ENCODE data around the gene LRFN2. TPM values are rescaled to one million over a fixed set of nuclear protein-coding genes. Genes with fewer than 3 reads are reported as not detected.

The LRFN2 gene
- total RNA-seq, 1 experiment from 2014 or later = 26.6 TPM

- CTCF ChIA-PET = no interaction called here
- intact Hi-C loops (cut with micrococcal nuclease; ENCODE audit: unreplicated experiment) = no loop called here
- no peak for DNase-seq (ENCODE audit: low spot score)
- no TSS peak for BruUV-seq (replicated peaks)
- Histone ChIP-seq H3K27me3 (replicated peaks; ENCODE audit: insufficient read depth, low read depth, low read length, poor library complexity) (no peaks in the 10 kb centered on the region), H3K36me3 (ENCODE audit: insufficient read depth, low read length, poor library complexity, severe bottlenecking) (peaks cover 8% of the 10 kb centered on the region), H3K4me3 (ENCODE audit: low read depth, low read length, poor library complexity, severe bottlenecking) (no peak overlapping the region), H3K9me3 (ENCODE audit: low read depth, low read length, poor library complexity, severe bottlenecking) (no peaks in the 10 kb centered on the region), H3K4me1 (ENCODE audit: insufficient read depth, low read length, poor library complexity, severe bottlenecking) (peaks cover 23% of the 10 kb centered on the region), H3K27ac (ENCODE audit: low read depth, low read length, poor library complexity, severe bottlenecking) (no peak overlapping the region)
- TF ChIP-seq CTCF (conservative IDR thresholded peaks at IDR 0.05; ENCODE audit: low read depth, low read length) = no peak
- no peak for TF ChIP-seq EZH2 (IDR thresholded peaks at IDR 0.05; ENCODE audit: borderline replicate concordance, low read depth, low read length, poor library complexity, severe bottlenecking)
- POLR2A ChIA-PET (ENCODE audit: low non-redundant PET) = no interaction called here
These were observed 154.2 kb downstream of the LRFN2 start for GRCh38 chr6:40432982-40433381.

GRCh38 chr6:40431706-40432105 lies 155.5 kb downstream of the LRFN2 start:
- intact Hi-C loops (cut with micrococcal nuclease; ENCODE audit: unreplicated experiment) = no loop called here
- H3K9me3 ChIP-seq (ENCODE audit: low read depth, low read length, poor library complexity, severe bottlenecking) = no peaks in the 10 kb centered on the region
- H3K27me3 ChIP-seq (replicated peaks; ENCODE audit: insufficient read depth, low read depth, low read length, poor library complexity) = no peaks in the 10 kb centered on the region
- H3K36me3 ChIP-seq (ENCODE audit: insufficient read depth, low read length, poor library complexity, severe bottlenecking) = peaks cover 8% of the 10 kb centered on the region
- no TSS peak for BruUV-seq (replicated peaks)
- no peak overlapping the region for H3K4me3 ChIP-seq (ENCODE audit: low read depth, low read length, poor library complexity, severe bottlenecking)
- TF ChIP-seq CTCF (conservative IDR thresholded peaks at IDR 0.05; ENCODE audit: low read depth, low read length) (no peak), EZH2 (IDR thresholded peaks at IDR 0.05; ENCODE audit: borderline replicate concordance, low read depth, low read length, poor library complexity, severe bottlenecking) (no peak)
- H3K27ac ChIP-seq (ENCODE audit: low read depth, low read length, poor library complexity, severe bottlenecking) = no peak overlapping the region
- CTCF ChIA-PET = no interaction called here
- DNase-seq (ENCODE audit: low spot score) = no peak
- POLR2A ChIA-PET (ENCODE audit: low non-redundant PET) = no interaction called here
- peaks cover 10% of the 10 kb centered on the region for H3K4me1 ChIP-seq (ENCODE audit: insufficient read depth, low read length, poor library complexity, severe bottlenecking)

GRCh38 chr6:40427196-40427595 lies 160.0 kb downstream of the LRFN2 start:
- intact Hi-C loops (cut with micrococcal nuclease; ENCODE audit: unreplicated experiment) = no loop called here
- Histone ChIP-seq H3K27ac (ENCODE audit: low read depth, low read length, poor library complexity, severe bottlenecking) (no peak overlapping the region), H3K36me3 (ENCODE audit: insufficient read depth, low read length, poor library complexity, severe bottlenecking) (peaks cover 7% of the 10 kb centered on the region), H3K4me1 (ENCODE audit: insufficient read depth, low read length, poor library complexity, severe bottlenecking) (peaks cover 15% of the 10 kb centered on the region), H3K4me3 (ENCODE audit: low read depth, low read length, poor library complexity, severe bottlenecking) (no peak overlapping the region), H3K9me3 (ENCODE audit: low read depth, low read length, poor library complexity, severe bottlenecking) (no peaks in the 10 kb centered on the region), H3K27me3 (replicated peaks; ENCODE audit: insufficient read depth, low read depth, low read length, poor library complexity) (no peaks in the 10 kb centered on the region)
- DNase-seq (ENCODE audit: low spot score) = no peak
- CTCF ChIA-PET = no interaction called here
- no TSS peak for BruUV-seq (replicated peaks)
- TF ChIP-seq CTCF (conservative IDR thresholded peaks at IDR 0.05; ENCODE audit: low read depth, low read length) = no peak
- no peak for TF ChIP-seq EZH2 (IDR thresholded peaks at IDR 0.05; ENCODE audit: borderline replicate concordance, low read depth, low read length, poor library complexity, severe bottlenecking)
- POLR2A ChIA-PET (ENCODE audit: low non-redundant PET) = no interaction called here
